Skeletal muscle tissue (tissue), 4 donors: ENCODE data around the gene ANO1. TPM values are rescaled to one million over a fixed set of nuclear protein-coding genes. Genes with fewer than 3 reads are reported as not detected.

Experiments used
- H3K27ac ChIP-seq: one replicate; pipeline ENCODE4 v1.7.0; 2013; ENCODE audit warnings: mild to moderate bottlenecking, low read depth, low read length, inconsistent platforms
- H3K27me3 ChIP-seq, 3 donors: one replicate each; pipeline ENCODE4 v1.7.0; 2013; ENCODE audit warnings: low read length in 3 of 3; ENCODE audit not compliant: control insufficient read depth in 3 of 3, insufficient read depth in 3 of 3
- H3K36me3 ChIP-seq, 3 donors: one replicate each; pipeline ENCODE4 v1.7.0; 2013; ENCODE audit warnings: low read length in 3 of 3; ENCODE audit not compliant: control insufficient read depth in 3 of 3, insufficient read depth in 3 of 3
- H3K4me1 ChIP-seq, 3 donors: one replicate each; pipeline ENCODE4 v1.7.0; 2013; ENCODE audit warnings: low read length in 3 of 3, mild to moderate bottlenecking in 3 of 3; ENCODE audit not compliant: control insufficient read depth in 3 of 3, insufficient read depth in 3 of 3
- H3K4me3 ChIP-seq, 3 donors: one replicate each; pipeline ENCODE4 v1.7.0; 2013; ENCODE audit warnings: low read length in 3 of 3
- H3K9ac ChIP-seq, 3 donors: one replicate each; pipeline ENCODE4 v1.7.0; 2013; ENCODE audit warnings: low read length in 3 of 3, mild to moderate bottlenecking in 3 of 3, moderate library complexity in 2 of 3, low read depth in 1 of 3
- H3K9me3 ChIP-seq, 3 donors: one replicate each; pipeline ENCODE4 v1.7.0; 2013; ENCODE audit warnings: low read length in 3 of 3; ENCODE audit not compliant: control insufficient read depth in 3 of 3
- total RNA-seq: library from RNA; depleted of rRNA; stranded (reverse); fragments of >200 nt; gene quantifications from one replicate; pipeline ENCODE4 v1.2.3, GENCODE V29; 2014
- donor health status: Osteomylitis.

ANO1 gene
- total RNA-seq, 1 donor from 2014 or later = 1.6 TPM

DNA sequence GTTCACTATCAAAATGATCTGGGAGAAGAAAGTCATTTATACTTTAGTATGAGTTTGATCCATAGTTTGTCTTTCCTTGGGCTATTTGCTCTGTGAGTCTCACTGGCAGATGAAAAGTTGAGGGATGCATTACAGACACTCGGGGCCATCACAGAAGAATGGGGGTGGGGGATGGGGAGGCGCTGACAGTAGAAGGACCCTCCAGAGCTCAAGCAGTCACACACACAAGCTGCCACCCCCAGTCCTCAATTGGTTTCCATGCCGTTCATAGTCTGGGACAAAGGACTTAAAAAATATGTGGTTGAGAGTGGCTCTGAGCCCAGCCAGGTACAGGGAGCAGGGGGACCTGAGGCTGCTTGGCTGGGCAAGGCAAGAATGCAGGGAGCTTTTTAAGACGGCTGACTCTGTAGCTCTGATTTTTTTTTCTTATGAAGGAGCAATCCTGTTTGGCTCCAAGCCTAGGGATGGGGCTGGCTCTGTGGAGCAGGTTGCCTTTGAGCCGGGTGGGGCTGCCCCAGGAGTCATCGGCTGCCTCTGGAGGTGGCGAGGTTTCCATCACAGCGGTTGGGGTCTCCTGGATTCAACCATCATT is 13.3 kb upstream of the ANO1 start:
- Histone ChIP-seq H3K4me3 (no peak overlapping the region), H3K9me3 (no peaks in the 10 kb centered on the region), H3K4me1 (no peaks in the 10 kb centered on the region), H3K27me3 (peaks cover 14 to 35% (median 29%) of the 10 kb centered on the region in 3 donors), H3K36me3 (no peaks in the 10 kb centered on the region), H3K9ac (no peak overlapping the region), H3K27ac (no peak overlapping the region)

DNA sequence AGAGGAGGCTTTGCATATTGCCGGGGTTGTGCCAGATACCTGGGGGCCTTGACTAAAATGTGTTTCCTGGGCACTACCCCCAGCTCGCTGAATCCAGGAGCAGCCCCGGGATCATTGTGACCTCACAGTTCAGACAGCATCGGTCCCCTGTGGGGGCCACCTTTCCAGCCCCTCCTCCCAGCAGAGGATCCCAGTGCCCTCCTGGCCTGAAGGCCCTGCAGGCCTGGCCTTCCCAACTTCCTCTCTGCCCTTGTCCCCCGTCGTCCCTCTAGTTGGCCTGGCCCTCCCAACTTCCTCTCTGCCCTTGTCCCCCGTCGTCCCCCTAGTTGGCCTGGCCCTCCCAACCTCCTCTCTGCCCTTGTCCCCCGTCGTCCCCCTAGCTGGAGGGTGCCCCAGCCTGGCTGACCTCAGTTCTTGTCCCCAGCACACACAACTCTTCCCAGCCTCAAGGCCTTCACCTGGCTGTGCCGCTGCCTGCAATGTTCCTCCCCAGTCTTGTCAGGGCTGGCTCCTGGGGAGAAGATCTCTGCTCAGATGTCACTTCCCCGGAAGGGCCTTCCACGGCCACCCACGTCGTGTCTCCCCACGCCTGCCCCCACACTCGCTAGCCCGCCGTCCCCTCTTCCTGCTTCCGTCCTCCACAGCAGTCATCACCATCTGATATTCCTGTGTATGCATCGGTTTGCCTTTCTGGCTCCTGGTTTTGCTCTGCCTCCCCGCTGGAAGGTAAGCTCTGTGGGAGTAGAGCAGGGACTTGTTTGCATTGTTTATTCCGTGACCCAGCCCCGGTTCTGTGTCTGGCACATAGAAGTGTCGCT is 12.6 kb upstream of the ANO1 start:
- no peak overlapping the region for H3K4me3 ChIP-seq
- no peaks in the 10 kb centered on the region for H3K9me3 ChIP-seq
- peaks cover 15 to 36% (median 34%) of the 10 kb centered on the region in 3 donors for H3K27me3 ChIP-seq
- H3K9ac ChIP-seq = no peak overlapping the region
- no peaks in the 10 kb centered on the region for H3K36me3 ChIP-seq
- no peak overlapping the region for H3K27ac ChIP-seq
- H3K4me1 ChIP-seq = no peaks in the 10 kb centered on the region

DNA sequence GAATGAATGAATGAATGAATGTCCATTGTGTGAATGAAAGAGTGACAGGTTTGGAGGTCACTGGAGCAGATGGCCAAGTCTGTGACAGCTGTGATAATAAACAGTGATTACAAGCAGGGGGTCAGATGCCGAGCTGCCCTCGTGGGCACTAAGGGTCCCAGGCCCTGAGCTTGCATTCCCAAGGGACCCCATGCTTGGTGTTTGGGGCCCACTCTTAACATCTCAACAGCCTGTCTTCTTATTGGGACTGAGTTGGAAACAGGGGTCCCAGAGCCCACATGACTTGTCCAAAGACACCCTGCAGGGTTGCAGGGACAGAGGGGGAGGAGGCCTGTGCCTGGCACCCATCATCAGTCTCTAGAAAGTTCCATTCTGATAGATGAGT is 12.0 kb upstream of the ANO1 start:
- Histone ChIP-seq H3K9me3 (no peaks in the 10 kb centered on the region), H3K4me1 (no peaks in the 10 kb centered on the region), H3K4me3 (no peak overlapping the region), H3K27ac (no peak overlapping the region), H3K27me3 (peaks cover 15 to 41% (median 37%) of the 10 kb centered on the region in 3 donors), H3K9ac (no peak overlapping the region), H3K36me3 (no peaks in the 10 kb centered on the region)

- H3K27ac ChIP-seq = no peak overlapping the region
- H3K36me3 ChIP-seq = no peaks in the 10 kb centered on the region
- no peak overlapping the region for H3K9ac ChIP-seq
- no peaks in the 10 kb centered on the region for H3K4me1 ChIP-seq
- no peak overlapping the region for H3K4me3 ChIP-seq
- H3K27me3 ChIP-seq = peaks cover 15 to 43% (median 38%) of the 10 kb centered on the region in 3 donors
- H3K9me3 ChIP-seq = no peaks in the 10 kb centered on the region
Observed at GRCh38 chr11:70066628-70067027, 11.5 kb upstream of the ANO1 start.

DNA sequence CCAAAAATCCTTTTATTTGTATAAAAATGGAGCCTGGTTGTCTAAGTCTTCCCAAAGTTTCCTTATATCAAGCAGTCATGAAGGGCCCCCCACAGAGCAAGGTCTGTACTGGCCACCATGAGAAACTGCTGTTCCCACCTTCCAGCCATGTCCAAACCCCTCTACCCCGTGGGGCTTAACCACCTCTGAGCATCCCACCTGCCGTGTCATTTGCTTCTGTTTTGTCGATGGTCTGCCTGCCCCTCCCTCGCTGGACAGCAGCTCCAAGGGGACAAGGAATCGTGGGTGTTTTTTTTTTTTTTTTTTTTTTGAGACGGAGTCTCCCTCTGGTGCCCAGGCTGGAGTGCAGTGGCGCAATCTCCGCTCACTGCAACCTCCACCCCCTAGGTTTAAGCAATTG is 11.1 kb upstream of the ANO1 start:
- Histone ChIP-seq H3K4me1 (no peaks in the 10 kb centered on the region), H3K27me3 (peaks cover 16 to 45% (median 42%) of the 10 kb centered on the region in 3 donors), H3K9ac (no peak overlapping the region), H3K4me3 (no peak overlapping the region), H3K36me3 (no peaks in the 10 kb centered on the region), H3K27ac (no peak overlapping the region), H3K9me3 (no peaks in the 10 kb centered on the region)

GRCh38 chr11:70067591-70068341 is 10.4 kb upstream of the ANO1 start:
- Histone ChIP-seq H3K27ac (no peak overlapping the region), H3K9ac (no peak overlapping the region), H3K9me3 (no peaks in the 10 kb centered on the region), H3K27me3 (peaks cover 19 to 50% (median 49%) of the 10 kb centered on the region in 3 donors), H3K4me1 (peaks cover 3 to 4% (median 3%) of the 10 kb centered on the region in 3 donors), H3K4me3 (no peak overlapping the region), H3K36me3 (no peaks in the 10 kb centered on the region)

DNA sequence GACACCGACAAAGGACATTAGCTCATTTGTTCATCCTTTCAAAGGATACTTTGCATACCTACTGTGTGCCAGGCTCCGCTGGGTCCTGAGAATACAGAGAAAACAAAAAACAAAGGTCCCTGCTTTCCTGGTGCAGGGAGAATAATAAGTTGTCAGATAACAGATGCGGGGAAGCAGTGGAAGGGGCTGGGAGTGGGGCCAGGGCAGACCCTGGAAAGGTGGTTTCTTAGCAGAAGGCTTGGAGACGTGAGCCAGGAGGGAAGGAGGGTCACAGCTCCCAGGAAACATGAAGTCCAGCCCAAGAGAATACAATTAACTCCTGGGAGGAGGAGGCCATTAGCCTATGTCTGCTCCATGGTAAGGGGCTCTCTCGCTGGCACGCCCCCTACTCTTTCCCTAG is 9.8 kb upstream of the ANO1 start:
- peaks cover 5 to 9% (median 8%) of the 10 kb centered on the region in 3 donors for H3K4me1 ChIP-seq
- H3K27me3 ChIP-seq = peaks cover 19 to 55% (median 54%) of the 10 kb centered on the region in 3 donors
- no peaks in the 10 kb centered on the region for H3K9me3 ChIP-seq
- H3K36me3 ChIP-seq = no peaks in the 10 kb centered on the region
- no peak overlapping the region for H3K9ac ChIP-seq
- H3K27ac ChIP-seq = no peak overlapping the region
- no peak overlapping the region for H3K4me3 ChIP-seq

DNA sequence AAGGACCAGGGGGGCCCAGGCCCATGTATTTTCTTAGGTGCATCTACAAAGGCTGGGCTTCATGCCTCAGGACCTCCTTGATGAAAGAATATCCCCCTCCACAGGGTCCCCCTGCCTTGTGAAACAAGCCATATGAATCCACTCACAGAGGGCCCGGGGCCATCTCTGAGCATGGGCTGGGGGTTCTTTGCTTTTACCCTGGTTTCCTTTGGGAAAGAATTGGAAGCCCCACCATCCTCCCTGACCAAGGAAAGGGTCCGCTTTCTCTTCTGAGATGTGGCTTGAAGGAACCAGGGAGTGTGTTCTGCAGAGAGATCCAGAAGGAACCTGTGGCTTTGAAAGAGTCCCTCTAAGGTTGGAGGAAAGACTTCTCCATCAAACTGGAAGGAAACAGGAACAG is 9.2 kb upstream of the ANO1 start:
- H3K4me1 ChIP-seq = peaks cover 6 to 11% (median 10%) of the 10 kb centered on the region in 3 donors
- no peaks in the 10 kb centered on the region for H3K36me3 ChIP-seq
- no peak overlapping the region for H3K4me3 ChIP-seq
- no peaks in the 10 kb centered on the region for H3K9me3 ChIP-seq
- H3K27me3 ChIP-seq = peaks cover 20 to 57% (median 57%) of the 10 kb centered on the region in 3 donors
- H3K9ac ChIP-seq = no peak overlapping the region
- H3K27ac ChIP-seq = no peak overlapping the region

DNA sequence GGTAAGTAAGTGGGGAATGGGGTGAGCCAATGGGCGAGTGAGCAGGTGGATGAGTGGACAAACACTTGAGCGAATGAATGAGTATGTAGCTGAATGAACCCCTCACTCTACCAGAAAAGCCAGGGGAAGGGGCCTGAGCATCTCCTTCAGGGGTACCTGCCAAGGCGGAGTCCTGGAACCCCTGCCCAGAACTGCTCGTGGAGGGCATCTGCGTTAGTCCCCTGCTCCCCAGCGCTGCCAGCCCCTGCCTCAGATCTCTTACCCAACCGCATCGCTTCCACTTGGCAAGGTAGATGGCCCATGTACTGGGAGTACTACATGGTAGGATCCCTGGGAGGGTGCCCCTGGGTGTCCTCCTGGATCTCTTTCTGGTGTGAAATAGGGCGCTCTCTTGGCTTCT is 7.4 kb upstream of the ANO1 start:
- Histone ChIP-seq H3K27ac (no peak overlapping the region), H3K4me1 (peaks cover 6 to 11% (median 10%) of the 10 kb centered on the region in 3 donors), H3K36me3 (no peaks in the 10 kb centered on the region), H3K4me3 (no peak overlapping the region), H3K27me3 (peaks cover 25 to 67% (median 52%) of the 10 kb centered on the region in 3 donors), H3K9ac (no peak overlapping the region), H3K9me3 (no peaks in the 10 kb centered on the region)

DNA sequence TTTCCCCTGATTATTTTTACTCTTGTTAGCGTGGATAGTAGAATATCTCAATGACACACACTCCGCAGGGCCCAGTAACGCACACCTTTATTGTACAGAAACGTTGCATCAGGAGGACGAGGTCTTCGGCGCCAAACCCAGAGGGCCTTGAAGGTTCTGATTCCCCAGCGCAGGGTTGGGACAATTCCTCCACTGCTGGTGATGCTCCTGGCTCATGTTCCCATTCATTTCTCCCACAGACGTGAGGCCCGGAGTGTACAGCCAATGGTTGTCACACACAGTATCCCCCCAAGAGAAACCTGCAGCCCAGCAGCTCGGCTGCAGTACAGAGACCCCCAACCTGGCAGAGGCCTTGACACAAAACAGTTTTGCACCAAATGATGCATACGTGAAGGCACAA is 6.1 kb upstream of the ANO1 start:
- no peak overlapping the region for H3K27ac ChIP-seq
- no peak overlapping the region for H3K4me3 ChIP-seq
- no peaks in the 10 kb centered on the region for H3K36me3 ChIP-seq
- H3K9ac ChIP-seq = no peak overlapping the region
- no peaks in the 10 kb centered on the region for H3K9me3 ChIP-seq
- peaks cover 8 to 12% (median 11%) of the 10 kb centered on the region in 3 donors for H3K4me1 ChIP-seq
- H3K27me3 ChIP-seq = peaks cover 25 to 69% (median 56%) of the 10 kb centered on the region in 3 donors
